ENCODE results near the gene SLC1A4.
"Not testable (repeated sequence)": the region's sequence is repeated elsewhere in the genome, so short reads cannot be mapped to it uniquely, and the experiment has no call there.

DNA sequence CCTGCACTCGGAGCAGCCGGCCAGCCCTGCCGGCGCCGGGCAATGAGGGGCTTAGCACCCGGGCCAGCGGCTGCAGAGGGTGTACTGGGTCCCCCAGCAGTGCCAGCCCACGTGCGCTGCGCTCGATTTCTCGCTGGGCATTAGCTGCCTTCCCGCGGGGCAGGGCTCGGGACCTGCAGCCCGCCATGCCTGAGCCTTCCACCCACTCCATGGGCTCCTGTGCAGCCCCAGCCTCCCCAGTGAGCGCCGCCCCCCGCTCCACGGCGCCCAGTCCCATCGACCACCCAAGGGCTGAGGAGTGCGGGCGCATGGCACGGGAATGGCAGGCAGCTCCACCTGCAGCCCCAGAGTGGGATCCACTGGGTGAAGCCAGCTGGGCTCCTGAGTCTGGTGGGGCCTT is 20.1 kb upstream of the SLC1A4 start:
- TF ChIP-seq, protein P1, sequence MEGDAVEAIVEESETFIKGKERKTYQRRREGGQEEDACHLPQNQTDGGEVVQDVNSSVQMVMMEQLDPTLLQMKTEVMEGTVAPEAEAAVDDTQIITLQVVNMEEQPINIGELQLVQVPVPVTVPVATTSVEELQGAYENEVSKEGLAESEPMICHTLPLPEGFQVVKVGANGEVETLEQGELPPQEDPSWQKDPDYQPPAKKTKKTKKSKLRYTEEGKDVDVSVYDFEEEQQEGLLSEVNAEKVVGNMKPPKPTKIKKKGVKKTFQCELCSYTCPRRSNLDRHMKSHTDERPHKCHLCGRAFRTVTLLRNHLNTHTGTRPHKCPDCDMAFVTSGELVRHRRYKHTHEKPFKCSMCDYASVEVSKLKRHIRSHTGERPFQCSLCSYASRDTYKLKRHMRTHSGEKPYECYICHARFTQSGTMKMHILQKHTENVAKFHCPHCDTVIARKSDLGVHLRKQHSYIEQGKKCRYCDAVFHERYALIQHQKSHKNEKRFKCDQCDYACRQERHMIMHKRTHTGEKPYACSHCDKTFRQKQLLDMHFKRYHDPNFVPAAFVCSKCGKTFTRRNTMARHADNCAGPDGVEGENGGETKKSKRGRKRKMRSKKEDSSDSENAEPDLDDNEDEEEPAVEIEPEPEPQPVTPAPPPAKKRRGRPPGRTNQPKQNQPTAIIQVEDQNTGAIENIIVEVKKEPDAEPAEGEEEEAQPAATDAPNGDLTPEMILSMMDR (IDR thresholded peaks at IDR 0.05), result not testable (repeated sequence)
- not testable (repeated sequence) for TF ChIP-seq POLR2A, POLR2AphosphoS5, EP300 (IDR thresholded peaks at IDR 0.05)
